GM19395 (cell line): Measurements from ENCODE around the gene KSR1.

Experiments used
- ATAC-seq: cut with Tn5 transposase; IDR thresholded peaks from one replicate; pipeline ENCODE4 v1.9.1; 2021; ENCODE audit warnings: mild to moderate bottlenecking, moderate library complexity; ENCODE audit not compliant: unreplicated experiment

The KSR1 gene

GRCh38 chr17:27512511-27513346 lies 56.5 kb downstream of the KSR1 start:
- no peak for ATAC-seq

DNA sequence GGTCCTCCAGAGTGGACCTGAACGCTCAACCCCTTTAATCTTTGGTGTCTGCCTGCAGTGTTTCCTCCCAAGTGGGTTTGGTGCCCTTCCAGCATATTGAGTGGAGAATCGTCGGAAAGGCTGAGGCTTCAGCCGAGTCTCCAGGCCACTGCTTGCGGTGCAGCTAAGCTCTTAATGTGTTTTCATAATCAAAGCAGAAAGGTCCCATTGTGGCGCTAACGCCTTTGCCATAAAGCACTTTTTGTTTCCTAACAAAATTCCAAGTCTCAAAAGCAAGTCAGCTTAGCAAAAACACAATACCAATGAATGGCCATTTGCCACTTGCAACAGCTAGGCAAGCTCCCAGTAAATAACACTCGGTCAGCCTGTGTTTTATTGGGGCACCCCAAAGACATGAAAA lies 57.6 kb downstream of the KSR1 start:
- ATAC-seq, result no peak

- ATAC-seq, result no peak
Observed at GRCh38 chr17:27514595-27515413, 58.6 kb downstream of the KSR1 start.

DNA sequence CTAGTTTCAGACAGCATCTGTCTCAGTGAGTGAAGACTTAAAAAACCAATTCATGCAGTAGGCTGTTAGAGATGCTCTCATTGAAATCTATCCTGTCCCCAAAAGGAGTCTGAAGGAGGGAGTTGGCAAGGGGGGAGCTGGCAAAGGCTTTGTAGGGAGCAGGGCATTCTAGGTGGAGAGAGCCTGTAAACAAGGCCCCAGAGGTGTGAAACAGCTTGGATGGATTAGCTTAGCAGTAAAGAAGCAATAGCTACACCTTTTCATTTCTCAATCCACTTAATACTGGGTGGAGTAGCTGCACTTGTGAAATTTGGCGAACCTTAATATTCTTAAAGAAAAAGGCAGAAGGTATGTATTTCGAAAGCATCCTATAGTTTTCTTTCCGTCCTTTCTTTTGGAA lies 61.8 kb downstream of the KSR1 start:
- ATAC-seq, result no peak

- no peak for ATAC-seq
Observed at GRCh38 chr17:27518545-27519521, 62.6 kb downstream of the KSR1 start.

GRCh38 chr17:27519550-27519949 lies 63.3 kb downstream of the KSR1 start:
- ATAC-seq, result peak; percentile 51

GRCh38 chr17:27520491-27521185 lies 64.4 kb downstream of the KSR1 start:
- ATAC-seq, result no peak

GRCh38 chr17:27521281-27522027 lies 65.2 kb downstream of the KSR1 start:
- no peak for ATAC-seq

GRCh38 chr17:27522028-27522635 lies 65.9 kb downstream of the KSR1 start:
- no peak for ATAC-seq

DNA sequence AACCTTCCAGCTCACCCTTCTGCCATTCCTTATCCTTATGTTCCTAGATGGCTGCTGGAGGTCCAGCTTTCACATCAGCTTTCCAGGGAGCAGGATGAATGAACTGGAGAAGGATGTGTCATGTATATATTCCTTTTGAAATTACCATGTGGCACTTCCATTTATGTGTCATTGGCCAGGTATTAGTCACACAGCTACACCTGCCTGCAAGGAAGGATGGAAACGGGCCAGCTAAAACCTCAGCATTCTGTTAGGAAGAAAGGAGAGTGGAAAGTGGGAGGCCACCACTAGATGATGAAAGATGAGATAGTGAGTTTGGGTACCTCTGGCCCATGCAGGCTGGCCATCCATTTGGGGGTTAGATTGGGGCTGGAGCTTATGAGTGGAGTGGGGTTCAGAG lies 67.5 kb downstream of the KSR1 start:
- ATAC-seq, result no peak

GRCh38 chr17:27524594-27524993 lies 68.3 kb downstream of the KSR1 start:
- ATAC-seq, result no peak

- no peak for ATAC-seq
Observed at GRCh38 chr17:27525316-27525715, 69.1 kb downstream of the KSR1 start.

DNA sequence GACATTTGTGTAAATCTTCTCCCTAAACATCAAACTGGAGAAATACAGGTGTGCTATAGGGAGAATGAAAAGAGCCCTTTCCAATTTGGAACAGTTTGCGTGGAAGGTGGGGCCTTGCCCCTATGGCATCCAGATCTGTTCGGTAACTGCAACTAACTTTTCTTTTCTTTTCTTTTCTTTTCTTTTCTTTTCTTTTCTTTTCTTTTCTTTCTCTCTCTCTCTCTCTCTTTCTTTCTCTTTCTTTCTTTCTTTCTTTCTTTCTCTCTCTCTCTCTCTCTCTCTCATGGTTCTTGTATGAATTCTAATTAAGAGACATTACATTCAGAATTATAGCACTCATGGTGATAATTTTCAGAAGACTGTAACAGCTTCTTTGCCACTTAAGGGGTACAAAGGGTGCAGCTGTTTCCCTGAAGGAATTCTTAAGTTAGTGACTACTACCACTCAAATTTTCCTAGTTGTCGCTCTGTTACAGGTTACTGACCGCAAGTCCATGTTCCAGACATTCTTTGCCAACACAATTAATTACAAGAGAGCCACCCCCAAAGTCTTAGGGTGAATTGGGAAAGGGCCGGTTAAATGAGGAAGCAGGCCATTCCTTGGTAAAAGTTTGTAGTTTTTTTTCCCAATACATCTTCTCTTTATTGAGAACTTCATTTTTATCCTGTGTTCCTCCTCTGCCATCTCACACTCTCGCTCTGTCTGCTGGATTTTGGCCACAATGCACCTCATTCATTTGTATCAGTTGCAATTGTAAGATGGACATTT lies 69.8 kb downstream of the KSR1 start:
- no peak for ATAC-seq

- peak; percentile 79 for ATAC-seq
Observed at GRCh38 chr17:27526604-27527002, 70.4 kb downstream of the KSR1 start.

- ATAC-seq, result no peak
Observed at GRCh38 chr17:27529230-27529796, 73.1 kb downstream of the KSR1 start.

DNA sequence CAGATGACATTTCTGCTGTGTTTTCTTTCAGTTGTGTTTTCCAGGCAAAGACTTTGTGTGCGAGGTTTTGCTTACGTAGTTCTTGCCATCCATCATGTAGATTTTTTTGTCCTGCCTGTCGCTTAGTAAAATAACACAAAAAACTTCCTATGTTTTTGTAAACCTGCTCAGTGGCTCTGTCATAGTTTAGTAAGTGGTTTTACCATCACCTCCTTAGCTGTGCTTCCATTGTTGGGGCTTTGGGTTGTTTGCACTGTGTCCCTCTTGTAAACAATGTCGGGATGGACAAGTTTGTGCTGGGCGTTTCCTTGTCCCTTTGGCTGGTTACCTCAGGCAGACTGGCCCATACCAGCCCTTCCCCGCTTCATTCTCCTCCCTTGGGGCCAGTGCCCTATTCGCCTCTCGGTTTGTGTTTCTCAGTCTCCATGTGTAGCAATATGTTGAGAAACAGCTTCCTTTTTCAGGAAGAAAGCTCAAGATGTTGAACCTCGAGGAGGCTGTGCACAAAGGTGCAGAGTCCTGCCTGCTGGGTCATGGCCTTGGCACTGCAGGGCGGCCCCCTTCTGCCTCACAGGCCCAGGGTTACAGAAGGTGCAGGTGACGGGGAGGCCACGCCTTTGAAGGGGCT lies 74.6 kb downstream of the KSR1 start:
- ATAC-seq, result no peak

- ATAC-seq, result no peak
Observed at GRCh38 chr17:27531469-27531961, 75.3 kb downstream of the KSR1 start.
